HS-27A (cell line): ENCODE data around the gene ANXA1.
"Not testable (repeated sequence)": the region's sequence is repeated elsewhere in the genome, so short reads cannot be mapped to it uniquely, and the experiment has no call there.

Experiments used
- DNase-seq: peaks from one replicate; pipeline ENCODE4 v3.0.0-alpha.2; 2012; ENCODE audit warnings: low read depth, missing footprints

Gene ANXA1

GRCh38 chr9:73168298-73168934 is 16.8 kb downstream of the ANXA1 start:
- DNase-seq: no peak

- no peak for DNase-seq
These were observed 18.7 kb downstream of the ANXA1 start for GRCh38 chr9:73170185-73170957.

GRCh38 chr9:73172901-73173215 is 21.2 kb downstream of the ANXA1 start:
- no peak for DNase-seq

GRCh38 chr9:73173557-73174329 is 22.1 kb downstream of the ANXA1 start:
- no peak for DNase-seq

GRCh38 chr9:73174330-73174980 is 22.8 kb downstream of the ANXA1 start:
- DNase-seq: no peak

- DNase-seq: peak; percentile 83
These were observed 24.8 kb downstream of the ANXA1 start for GRCh38 chr9:73176450-73176875.

GRCh38 chr9:73178044-73178443 is 26.4 kb downstream of the ANXA1 start:
- no peak for DNase-seq

GRCh38 chr9:73179589-73179988 is 27.9 kb downstream of the ANXA1 start:
- DNase-seq: no peak

GRCh38 chr9:73180403-73180802 is 28.7 kb downstream of the ANXA1 start:
- DNase-seq: peak; percentile 33

GRCh38 chr9:73182928-73183327 is 31.3 kb downstream of the ANXA1 start:
- no peak for DNase-seq

GRCh38 chr9:73183428-73183827 is 31.8 kb downstream of the ANXA1 start:
- no peak for DNase-seq

- no peak for DNase-seq
These were observed 32.5 kb downstream of the ANXA1 start for GRCh38 chr9:73183917-73184861.

GRCh38 chr9:73191109-73191508 is 39.4 kb downstream of the ANXA1 start:
- not testable (repeated sequence) for DNase-seq

GRCh38 chr9:73194284-73194683 is 42.6 kb downstream of the ANXA1 start:
- DNase-seq: no peak

- DNase-seq: no peak
These were observed 47.8 kb downstream of the ANXA1 start for GRCh38 chr9:73199448-73199847.

- no peak for DNase-seq
These were observed 48.2 kb downstream of the ANXA1 start for GRCh38 chr9:73199886-73200285.

- no peak for DNase-seq
These were observed 49.2 kb downstream of the ANXA1 start for GRCh38 chr9:73200694-73201452.

GRCh38 chr9:73202980-73203379 is 51.3 kb downstream of the ANXA1 start:
- no peak for DNase-seq

- DNase-seq: no peak
These were observed 53.3 kb downstream of the ANXA1 start for GRCh38 chr9:73204936-73205335.

- DNase-seq: no peak
These were observed 55.2 kb downstream of the ANXA1 start for GRCh38 chr9:73206851-73207250.
